ENCODE results near the gene ABL1. TPM values are rescaled to one million over a fixed set of nuclear protein-coding genes. Genes with fewer than 3 reads are reported as not detected.

ABL1 gene
- total RNA-seq, 2 experiments from 2014 or later, result 30.8 to 31.4 TPM

- no peaks in the 10 kb centered on the region for H3K27me3 Mint-ChIP-seq
- H3K27ac Mint-ChIP-seq, result no peak overlapping the region
- no peak overlapping the region for H3K4me3 Mint-ChIP-seq
- DNase-seq, result no peak
- no peaks in the 10 kb centered on the region for H3K4me1 Mint-ChIP-seq
- POLR2A ChIA-PET, result no interaction called here
- CTCF ChIA-PET, result no interaction called here
- no peaks in the 10 kb centered on the region for H3K36me3 Mint-ChIP-seq (ENCODE audit: low read depth)
- no peaks in the 10 kb centered on the region for H3K9me3 Mint-ChIP-seq
These were observed 78.8 kb downstream of the ABL1 start for GRCh38 chr9:130913599-130914416.

GRCh38 chr9:130914417-130915095, 79.5 kb downstream of the ABL1 start:
- Mint-ChIP-seq H3K36me3 (ENCODE audit: low read depth) (no peaks in the 10 kb centered on the region), H3K27ac (no peak overlapping the region), H3K9me3 (no peaks in the 10 kb centered on the region), H3K4me3 (no peak overlapping the region), H3K27me3 (no peaks in the 10 kb centered on the region), H3K4me1 (no peaks in the 10 kb centered on the region)
- no peak for DNase-seq
- ChIA-PET CTCF (no interaction called here), POLR2A (no interaction called here)

- no peaks in the 10 kb centered on the region for H3K4me1 Mint-ChIP-seq
- H3K27ac Mint-ChIP-seq, result no peak overlapping the region
- H3K4me3 Mint-ChIP-seq, result no peak overlapping the region
- no peak for DNase-seq
- ChIA-PET POLR2A (no interaction called here), CTCF (no interaction called here)
- H3K9me3 Mint-ChIP-seq, result no peaks in the 10 kb centered on the region
- no peaks in the 10 kb centered on the region for H3K36me3 Mint-ChIP-seq (ENCODE audit: low read depth)
- H3K27me3 Mint-ChIP-seq, result no peaks in the 10 kb centered on the region
These were observed 80.0 kb downstream of the ABL1 start for GRCh38 chr9:130915096-130915447.

- ChIA-PET POLR2A (no interaction called here), CTCF (interaction anchor here (0.7 kb wide), 1 partner anchor 72 kb away, joined by 3 read pairs; no protein-coding TSS in a partner anchor)
- no peaks in the 10 kb centered on the region for H3K36me3 Mint-ChIP-seq (ENCODE audit: low read depth)
- H3K4me1 Mint-ChIP-seq, result no peaks in the 10 kb centered on the region
- H3K27ac Mint-ChIP-seq, result no peak overlapping the region
- no peak overlapping the region for H3K4me3 Mint-ChIP-seq
- no peaks in the 10 kb centered on the region for H3K27me3 Mint-ChIP-seq
- DNase-seq, result no peak
- H3K9me3 Mint-ChIP-seq, result no peaks in the 10 kb centered on the region
These were observed 82.3 kb downstream of the ABL1 start for GRCh38 chr9:130917168-130917960.

- Mint-ChIP-seq H3K4me1 (no peaks in the 10 kb centered on the region), H3K9me3 (no peaks in the 10 kb centered on the region), H3K36me3 (ENCODE audit: low read depth) (no peaks in the 10 kb centered on the region), H3K4me3 (no peak overlapping the region), H3K27ac (no peak overlapping the region), H3K27me3 (peaks cover 1% of the 10 kb centered on the region)
- POLR2A ChIA-PET, result no interaction called here
- CTCF ChIA-PET, result interaction anchor here (0.7 kb wide), 1 partner anchor 72 kb away, joined by 3 read pairs; no protein-coding TSS in a partner anchor
- DNase-seq, result no peak
These were observed 83.2 kb downstream of the ABL1 start for GRCh38 chr9:130918101-130918825.

DNA sequence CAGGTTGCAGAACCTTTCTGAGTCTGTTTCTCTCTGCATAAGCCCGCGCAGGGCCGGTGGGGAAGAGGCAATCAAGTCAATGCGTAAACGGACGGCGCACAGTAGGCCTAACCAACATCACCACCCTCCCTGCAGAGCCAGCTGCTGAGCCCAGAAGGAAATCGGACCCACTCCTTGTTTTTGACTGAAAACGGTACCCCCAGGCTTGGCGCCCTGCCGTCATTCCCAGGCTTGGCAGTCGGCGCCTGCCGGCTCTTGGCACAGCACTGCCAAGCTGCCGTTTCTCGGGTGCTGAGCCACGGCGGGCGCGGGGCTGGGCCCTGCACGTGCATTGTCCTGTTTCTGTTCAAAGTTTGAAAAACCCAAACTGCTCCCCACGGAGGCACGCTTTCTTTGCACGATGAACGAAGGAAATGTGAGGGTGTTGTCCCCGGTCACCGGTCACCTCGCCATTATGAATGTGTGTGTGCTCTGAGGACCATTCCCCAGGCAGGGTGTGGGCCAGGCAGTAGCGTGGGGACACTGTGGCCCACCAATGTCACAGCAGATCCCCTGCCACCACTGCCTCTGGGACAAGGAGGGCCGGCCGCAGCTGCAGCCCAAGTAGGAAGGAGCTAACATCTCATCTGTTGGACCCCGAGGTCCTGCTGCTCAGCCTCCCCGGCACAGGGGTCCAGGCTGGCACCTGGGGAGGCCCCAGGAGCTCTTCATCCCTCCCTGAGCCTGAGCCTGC, 83.9 kb downstream of the ABL1 start:
- no peak overlapping the region for H3K27ac Mint-ChIP-seq
- H3K4me1 Mint-ChIP-seq, result no peaks in the 10 kb centered on the region
- DNase-seq, result no peak
- H3K9me3 Mint-ChIP-seq, result no peaks in the 10 kb centered on the region
- peaks cover 1% of the 10 kb centered on the region for H3K27me3 Mint-ChIP-seq
- H3K4me3 Mint-ChIP-seq, result no peak overlapping the region
- H3K36me3 Mint-ChIP-seq (ENCODE audit: low read depth), result no peaks in the 10 kb centered on the region
- ChIA-PET POLR2A (no interaction called here), CTCF (no interaction called here)

GRCh38 chr9:130919559-130920145, 84.6 kb downstream of the ABL1 start:
- Mint-ChIP-seq H3K4me1 (no peaks in the 10 kb centered on the region), H3K9me3 (no peaks in the 10 kb centered on the region), H3K27ac (no peak overlapping the region), H3K4me3 (no peak overlapping the region), H3K36me3 (ENCODE audit: low read depth) (no peaks in the 10 kb centered on the region), H3K27me3 (peaks cover 1% of the 10 kb centered on the region)
- ChIA-PET POLR2A (no interaction called here), CTCF (no interaction called here)
- no peak for DNase-seq

GRCh38 chr9:130920233-130920632, 85.2 kb downstream of the ABL1 start:
- ChIA-PET CTCF (no interaction called here), POLR2A (no interaction called here)
- H3K4me1 Mint-ChIP-seq, result no peaks in the 10 kb centered on the region
- peaks cover 1% of the 10 kb centered on the region for H3K27me3 Mint-ChIP-seq
- no peak overlapping the region for H3K4me3 Mint-ChIP-seq
- no peak for DNase-seq
- no peak overlapping the region for H3K27ac Mint-ChIP-seq
- H3K36me3 Mint-ChIP-seq (ENCODE audit: low read depth), result no peaks in the 10 kb centered on the region
- H3K9me3 Mint-ChIP-seq, result no peaks in the 10 kb centered on the region

- Mint-ChIP-seq H3K4me3 (no peak overlapping the region), H3K27ac (no peak overlapping the region), H3K9me3 (no peaks in the 10 kb centered on the region), H3K4me1 (no peaks in the 10 kb centered on the region), H3K27me3 (peaks cover 2% of the 10 kb centered on the region), H3K36me3 (ENCODE audit: low read depth) (no peaks in the 10 kb centered on the region)
- no peak for DNase-seq
- ChIA-PET CTCF (no interaction called here), POLR2A (no interaction called here)
These were observed 85.8 kb downstream of the ABL1 start for GRCh38 chr9:130920762-130921299.

GRCh38 chr9:130921300-130921988, 86.4 kb downstream of the ABL1 start:
- Mint-ChIP-seq H3K4me3 (no peak overlapping the region), H3K27ac (no peak overlapping the region), H3K4me1 (no peaks in the 10 kb centered on the region), H3K27me3 (peaks cover 4% of the 10 kb centered on the region), H3K36me3 (ENCODE audit: low read depth) (no peaks in the 10 kb centered on the region), H3K9me3 (no peaks in the 10 kb centered on the region)
- POLR2A ChIA-PET, result no interaction called here
- no peak for DNase-seq
- CTCF ChIA-PET, result no interaction called here

DNA sequence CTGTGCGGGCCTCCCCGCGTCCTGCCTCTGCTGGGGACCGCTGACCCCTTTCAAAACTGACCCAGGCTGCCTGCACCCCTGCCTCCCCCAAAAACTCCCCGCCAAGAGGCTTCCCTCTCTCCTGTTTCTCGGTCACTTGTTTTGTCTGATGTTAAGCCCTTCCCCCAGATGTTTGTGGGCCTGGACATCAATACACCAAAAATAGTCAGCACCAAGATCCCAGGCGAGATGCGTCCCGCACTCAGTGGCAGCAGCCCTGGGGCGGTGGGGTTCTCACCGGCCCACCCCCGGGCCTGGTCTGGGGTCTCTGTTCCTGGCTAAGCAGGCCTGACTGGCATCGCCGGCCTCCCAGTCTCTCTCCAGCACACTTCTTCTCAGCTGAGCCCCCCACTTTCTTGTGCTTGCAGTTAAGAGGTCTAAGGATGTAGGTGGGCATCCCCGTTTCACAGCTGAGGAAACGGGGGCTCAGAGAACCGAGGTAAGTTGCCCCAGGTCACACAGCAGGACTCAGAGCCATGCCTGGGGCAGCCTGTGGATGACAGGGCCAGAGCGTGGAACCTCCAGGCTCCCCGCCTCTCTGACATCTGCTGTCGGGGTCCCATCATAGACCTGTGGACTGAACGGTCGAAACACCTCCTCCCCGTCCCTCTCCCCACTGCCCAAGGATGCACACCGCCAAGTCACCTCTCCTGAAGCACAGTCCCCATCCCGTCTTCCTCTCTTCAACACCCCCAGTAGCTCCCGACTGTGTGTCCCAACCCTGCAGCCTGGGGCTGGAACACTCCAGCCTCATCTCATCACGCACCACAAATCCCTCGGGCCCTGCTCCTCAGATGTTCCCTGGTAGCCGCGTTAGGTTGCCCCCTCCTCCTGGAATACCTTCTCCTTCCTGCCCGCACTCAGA, 87.2 kb downstream of the ABL1 start:
- CTCF ChIA-PET, result no interaction called here

More for the DNA sequence above, 87.2 kb downstream of the ABL1 start:
- H3K27me3 Mint-ChIP-seq, result peaks cover 4% of the 10 kb centered on the region
- POLR2A ChIA-PET, result no interaction called here
- H3K4me3 Mint-ChIP-seq, result no peak overlapping the region
- no peak for DNase-seq
- no peaks in the 10 kb centered on the region for H3K36me3 Mint-ChIP-seq (ENCODE audit: low read depth)
- H3K4me1 Mint-ChIP-seq, result no peaks in the 10 kb centered on the region
- H3K9me3 Mint-ChIP-seq, result no peaks in the 10 kb centered on the region
- H3K27ac Mint-ChIP-seq, result no peak overlapping the region

Data from activated CD4-positive, alpha-beta memory T cell treated with anti-CD3 and anti-CD28 coated beads, Interleukin-2, amount 10 ng/mL, durations not matched to agents 7 days and 5 days (primary cell).